PC-9 (cell line): ENCODE measurements around the gene CNKSR3.

Experiments
- EZH2 ChIP-seq: fragments of 200-600 bp; sonication (generic); IDR thresholded peaks from 2 replicates; pipeline ENCODE4 v1.8.0; 2017; ENCODE audit warnings: antibody characterized with exemption, low read depth
- TF ChIP-seq, protein P1 (sequence below): fragments of 200-600 bp; sonication (generic); conservative IDR thresholded peaks from 2 replicates; pipeline ENCODE4 v1.6.1; 2017; ENCODE audit warnings: mixed run types, antibody characterized with exemption, mild to moderate bottlenecking, moderate library complexity

GRCh38 chr6:154425034-154425433 lies 85.5 kb downstream of the CNKSR3 start:
- TF ChIP-seq, protein P1, sequence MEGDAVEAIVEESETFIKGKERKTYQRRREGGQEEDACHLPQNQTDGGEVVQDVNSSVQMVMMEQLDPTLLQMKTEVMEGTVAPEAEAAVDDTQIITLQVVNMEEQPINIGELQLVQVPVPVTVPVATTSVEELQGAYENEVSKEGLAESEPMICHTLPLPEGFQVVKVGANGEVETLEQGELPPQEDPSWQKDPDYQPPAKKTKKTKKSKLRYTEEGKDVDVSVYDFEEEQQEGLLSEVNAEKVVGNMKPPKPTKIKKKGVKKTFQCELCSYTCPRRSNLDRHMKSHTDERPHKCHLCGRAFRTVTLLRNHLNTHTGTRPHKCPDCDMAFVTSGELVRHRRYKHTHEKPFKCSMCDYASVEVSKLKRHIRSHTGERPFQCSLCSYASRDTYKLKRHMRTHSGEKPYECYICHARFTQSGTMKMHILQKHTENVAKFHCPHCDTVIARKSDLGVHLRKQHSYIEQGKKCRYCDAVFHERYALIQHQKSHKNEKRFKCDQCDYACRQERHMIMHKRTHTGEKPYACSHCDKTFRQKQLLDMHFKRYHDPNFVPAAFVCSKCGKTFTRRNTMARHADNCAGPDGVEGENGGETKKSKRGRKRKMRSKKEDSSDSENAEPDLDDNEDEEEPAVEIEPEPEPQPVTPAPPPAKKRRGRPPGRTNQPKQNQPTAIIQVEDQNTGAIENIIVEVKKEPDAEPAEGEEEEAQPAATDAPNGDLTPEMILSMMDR = no peak
- no peak for TF ChIP-seq EZH2
